HepG2 (cell line): ENCODE data around the gene MAB21L4. TPM values are rescaled to one million over a fixed set of nuclear protein-coding genes. Genes with fewer than 3 reads are reported as not detected.

ENCODE experiments used
- ARNTL ChIP-seq: sonication (generic); formaldehyde crosslinking; IDR thresholded peaks from 2 replicates; pipeline ENCODE4 v1.4.0; 2020; ENCODE audit warnings: mild to moderate bottlenecking, missing genetic modification reagents
- ATAD3A ChIP-seq: sonication (generic); formaldehyde crosslinking; IDR thresholded peaks from 2 replicates; pipeline ENCODE4 v1.4.0; 2020; ENCODE audit warnings: missing genetic modification reagents
- DPF2 ChIP-seq: sonication (generic); formaldehyde crosslinking; IDR thresholded peaks from 2 replicates; pipeline ENCODE4 v1.4.0; 2020; ENCODE audit warnings: mild to moderate bottlenecking, low read depth, missing genetic modification reagents, borderline replicate concordance
- MAF1 ChIP-seq: sonication (generic); formaldehyde crosslinking; IDR thresholded peaks from 2 replicates; pipeline ENCODE4 v1.5.0; 2020; ENCODE audit warnings: missing genetic modification reagents, borderline replicate concordance
- PHF5A ChIP-seq: IDR thresholded peaks from one replicate; pipeline ENCODE4 v1.6.1; 2018; ENCODE audit warnings: low read depth, missing genetic modification reagents; ENCODE audit not compliant: unreplicated experiment
- polyA plus RNA-seq, 8 experiments: library from polyadenylated mRNA; depleted of rRNA in 3 of 8; stranded (reverse) in 7 of 8; unstranded in 1 of 8; fragments of >200 nt; fragmentation: Illumina TruSeq in 4 of 8; extraction: Trizol in 4 of 8; gene quantifications; 2 replicates each; pipeline versions ENCODE4 v1.2.1 to v1.2.3, GENCODE V29; 2011 to 2016; ENCODE audit warnings: low read depth in 4 of 8, missing spikeins in 1 of 8, mixed read lengths in 1 of 8; ENCODE audit not compliant: insufficient read depth in 1 of 8
- total RNA-seq, 5 experiments: library from RNA; depleted of rRNA; stranded (reverse); fragments of >200 nt; fragmentation: Illumina TruSeq; extraction: Trizol; gene quantifications; 2 replicates each; pipeline ENCODE4 v1.2.3, GENCODE V29; 2016; ENCODE audit warnings: low read depth in 1 of 5
- TF ChIP-seq, protein P1 (sequence below): sonication (generic); formaldehyde crosslinking; IDR thresholded peaks from 2 replicates; pipeline ENCODE4 v1.4.0; 2020; ENCODE audit warnings: mild to moderate bottlenecking, missing genetic modification reagents, borderline replicate concordance

MAB21L4 gene
- total and polyA plus RNA-seq, 2 of the 13 experiments (the other 11 are each of a cell fraction or from before 2014, with no cell fraction given) = 3.0 to 14.0 TPM

DNA sequence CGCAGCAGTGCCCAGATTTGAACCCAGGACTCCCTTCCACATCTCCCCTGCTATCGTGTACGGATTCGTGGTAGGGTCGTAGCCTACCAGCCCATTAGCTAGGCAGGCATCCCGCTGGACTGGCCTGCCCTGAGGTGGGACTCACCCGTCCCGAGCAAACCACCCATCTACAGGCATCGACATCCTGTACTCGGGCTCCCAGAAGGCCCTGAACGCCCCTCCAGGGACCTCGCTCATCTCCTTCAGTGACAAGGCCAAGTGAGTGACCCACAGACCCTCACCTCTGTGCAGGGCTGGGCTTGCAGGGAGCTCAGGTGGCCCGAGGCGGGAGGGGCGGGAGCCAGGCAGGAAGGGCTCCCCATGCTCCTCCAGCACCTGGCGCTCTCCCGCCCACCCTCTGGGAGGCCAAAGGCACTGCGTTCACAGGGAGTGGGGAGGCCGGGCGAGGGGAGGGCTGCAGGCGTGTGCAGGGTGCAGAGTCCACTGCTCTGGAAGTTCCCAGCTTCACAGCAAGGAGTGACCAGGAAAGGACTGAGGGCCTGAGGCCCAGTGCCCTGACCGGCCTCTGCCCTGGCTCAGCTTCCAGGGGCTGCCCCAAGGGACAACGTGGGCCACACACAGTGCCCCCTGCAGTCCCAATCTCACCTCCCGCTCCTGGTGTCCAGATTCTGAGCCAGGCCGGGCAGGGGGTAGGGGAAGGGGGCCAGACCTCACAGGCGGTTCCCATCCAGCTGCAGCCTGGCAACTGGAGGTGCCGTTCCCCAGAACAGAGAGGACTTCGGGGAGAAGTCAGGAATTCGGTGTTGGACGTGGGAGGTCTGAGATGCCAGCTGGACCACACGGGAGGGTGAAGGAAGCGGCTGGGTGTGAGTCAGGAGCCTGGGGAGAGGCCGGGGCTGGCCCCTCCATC, 21.9 kb downstream of the MAB21L4 start (continued):
- TF ChIP-seq MAF1 (CRISPR knock-in tag) (peak; percentile 22; the same call in 1 of the 2 replicates), ATAD3A (CRISPR knock-in tag) (no peak), ARNTL (CRISPR knock-in tag) (peak; percentile 83), DPF2 (peak; percentile 89), PHF5A (peak; percentile 99)
- TF ChIP-seq, protein P1, sequence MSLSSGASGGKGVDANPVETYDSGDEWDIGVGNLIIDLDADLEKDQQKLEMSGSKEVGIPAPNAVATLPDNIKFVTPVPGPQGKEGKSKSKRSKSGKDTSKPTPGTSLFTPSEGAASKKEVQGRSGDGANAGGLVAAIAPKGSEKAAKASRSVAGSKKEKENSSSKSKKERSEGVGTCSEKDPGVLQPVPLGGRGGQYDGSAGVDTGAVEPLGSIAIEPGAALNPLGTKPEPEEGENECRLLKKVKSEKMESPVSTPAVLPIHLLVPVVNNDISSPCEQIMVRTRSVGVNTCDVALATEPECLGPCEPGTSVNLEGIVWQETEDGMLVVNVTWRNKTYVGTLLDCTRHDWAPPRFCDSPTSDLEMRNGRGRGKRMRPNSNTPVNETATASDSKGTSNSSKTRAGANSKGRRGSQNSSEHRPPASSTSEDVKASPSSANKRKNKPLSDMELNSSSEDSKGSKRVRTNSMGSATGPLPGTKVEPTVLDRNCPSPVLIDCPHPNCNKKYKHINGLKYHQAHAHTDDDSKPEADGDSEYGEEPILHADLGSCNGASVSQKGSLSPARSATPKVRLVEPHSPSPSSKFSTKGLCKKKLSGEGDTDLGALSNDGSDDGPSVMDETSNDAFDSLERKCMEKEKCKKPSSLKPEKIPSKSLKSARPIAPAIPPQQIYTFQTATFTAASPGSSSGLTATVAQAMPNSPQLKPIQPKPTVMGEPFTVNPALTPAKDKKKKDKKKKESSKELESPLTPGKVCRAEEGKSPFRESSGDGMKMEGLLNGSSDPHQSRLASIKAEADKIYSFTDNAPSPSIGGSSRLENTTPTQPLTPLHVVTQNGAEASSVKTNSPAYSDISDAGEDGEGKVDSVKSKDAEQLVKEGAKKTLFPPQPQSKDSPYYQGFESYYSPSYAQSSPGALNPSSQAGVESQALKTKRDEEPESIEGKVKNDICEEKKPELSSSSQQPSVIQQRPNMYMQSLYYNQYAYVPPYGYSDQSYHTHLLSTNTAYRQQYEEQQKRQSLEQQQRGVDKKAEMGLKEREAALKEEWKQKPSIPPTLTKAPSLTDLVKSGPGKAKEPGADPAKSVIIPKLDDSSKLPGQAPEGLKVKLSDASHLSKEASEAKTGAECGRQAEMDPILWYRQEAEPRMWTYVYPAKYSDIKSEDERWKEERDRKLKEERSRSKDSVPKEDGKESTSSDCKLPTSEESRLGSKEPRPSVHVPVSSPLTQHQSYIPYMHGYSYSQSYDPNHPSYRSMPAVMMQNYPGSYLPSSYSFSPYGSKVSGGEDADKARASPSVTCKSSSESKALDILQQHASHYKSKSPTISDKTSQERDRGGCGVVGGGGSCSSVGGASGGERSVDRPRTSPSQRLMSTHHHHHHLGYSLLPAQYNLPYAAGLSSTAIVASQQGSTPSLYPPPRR = peak; percentile 92
- TF ChIP-seq, all 625 proteins: peak for 343
